HG03432 (cell line): ENCODE results near the gene OVCA2.
A peak's percentile ranks its signal among the peaks of the same experiment; 100 is the strongest.
"Not testable (repeated sequence)": the region's sequence is repeated elsewhere in the genome, so short reads cannot be mapped to it uniquely, and the experiment has no call there.

Source experiments
- ATAC-seq: cut with Tn5 transposase; IDR thresholded peaks from one replicate; pipeline ENCODE4 v1.9.1; 2021; ENCODE audit warnings: mild to moderate bottlenecking, moderate library complexity; ENCODE audit not compliant: unreplicated experiment

Gene OVCA2

DNA sequence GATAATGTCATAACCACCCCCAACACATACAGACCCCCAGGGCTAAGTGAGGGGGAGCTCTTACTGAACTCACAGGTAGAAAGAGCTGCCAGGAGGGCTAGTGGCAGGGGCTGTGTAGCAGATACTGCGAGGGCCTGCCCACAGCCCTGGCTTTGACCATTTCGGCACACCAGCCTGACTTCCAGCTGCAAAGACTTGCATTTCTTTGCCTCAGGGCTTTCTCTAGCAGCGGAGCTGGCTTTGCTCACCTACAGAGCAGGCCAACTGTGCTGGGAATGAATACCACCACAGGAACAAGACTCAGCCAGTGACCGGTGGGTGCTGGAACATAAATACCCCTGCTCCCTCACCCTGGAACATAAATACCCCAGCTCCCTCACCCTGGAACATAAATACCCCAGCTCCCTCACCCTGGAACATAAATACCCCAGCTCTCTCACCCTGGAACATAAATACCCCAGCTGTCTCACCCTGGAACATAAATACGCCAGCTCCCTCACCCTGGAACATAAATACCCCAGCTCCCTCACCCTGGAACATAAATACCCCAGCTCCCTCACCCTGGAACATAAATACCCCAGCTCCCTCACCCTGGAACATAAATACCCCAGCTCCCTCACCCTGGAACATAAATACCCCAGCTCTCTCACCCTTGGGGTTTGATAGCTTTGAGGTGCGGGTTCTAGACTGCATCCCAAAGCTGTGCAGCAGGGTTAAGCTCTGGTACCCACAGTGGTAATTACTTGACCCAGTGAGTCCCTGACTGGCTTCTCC, 28.4 kb upstream of the OVCA2 start:
- not testable (repeated sequence) for ATAC-seq

DNA sequence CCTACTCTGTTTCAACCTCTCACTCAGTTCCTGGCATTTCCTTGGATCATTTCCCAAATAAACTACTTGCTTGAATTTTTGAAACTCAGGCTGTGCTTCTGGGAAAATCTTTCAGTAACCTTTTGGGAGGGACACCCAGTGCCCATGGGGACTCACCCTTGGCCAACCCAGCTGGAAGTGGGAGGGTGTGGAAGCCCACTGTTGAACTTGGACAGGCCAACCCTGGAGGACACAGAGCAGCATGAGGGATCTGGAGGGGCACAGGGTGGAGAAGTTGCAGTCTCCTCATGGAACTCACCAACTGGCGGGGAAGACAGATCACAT, 27.9 kb upstream of the OVCA2 start:
- no peak for ATAC-seq

DNA sequence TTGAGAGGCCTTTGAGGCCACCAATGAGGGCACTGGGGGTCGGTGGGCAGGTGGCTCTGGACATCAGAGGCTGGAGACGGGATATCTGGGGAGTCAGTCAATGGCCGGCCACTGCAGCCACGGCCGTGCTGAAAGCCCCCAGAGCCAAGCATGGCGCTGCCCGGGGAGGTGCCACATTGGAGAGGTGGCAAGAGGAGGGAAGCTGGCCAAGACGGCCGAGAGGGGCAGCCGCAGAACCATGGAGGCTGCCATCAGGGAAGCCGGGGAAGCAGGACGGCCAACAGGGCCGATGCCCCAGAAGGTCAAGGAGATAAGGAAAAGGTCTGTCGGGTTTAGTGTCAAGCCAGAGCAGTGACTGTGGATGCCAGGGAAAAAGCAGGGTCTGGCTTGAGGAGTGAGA, 26.5 kb upstream of the OVCA2 start:
- no peak for ATAC-seq

DNA sequence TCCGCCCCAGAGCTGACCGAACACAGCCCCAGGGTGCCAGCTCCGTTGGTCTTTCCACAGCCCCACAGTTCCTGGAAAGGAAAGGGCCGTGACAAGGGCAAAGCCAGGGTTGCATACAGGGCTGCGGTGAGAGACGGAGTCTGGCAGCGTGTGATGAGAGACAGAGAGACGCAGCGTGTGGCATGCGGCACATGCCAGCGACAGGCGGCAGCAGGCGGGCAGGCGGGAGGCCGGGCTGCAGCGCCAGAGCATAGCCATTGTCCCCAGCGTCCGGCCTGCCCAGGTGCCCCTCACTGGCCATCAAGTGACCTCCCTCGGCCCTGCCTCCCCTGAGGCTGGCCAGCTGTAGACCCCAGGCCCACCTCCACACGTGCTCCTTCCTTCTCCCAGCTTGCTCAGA, 25.3 kb upstream of the OVCA2 start:
- no peak for ATAC-seq

DNA sequence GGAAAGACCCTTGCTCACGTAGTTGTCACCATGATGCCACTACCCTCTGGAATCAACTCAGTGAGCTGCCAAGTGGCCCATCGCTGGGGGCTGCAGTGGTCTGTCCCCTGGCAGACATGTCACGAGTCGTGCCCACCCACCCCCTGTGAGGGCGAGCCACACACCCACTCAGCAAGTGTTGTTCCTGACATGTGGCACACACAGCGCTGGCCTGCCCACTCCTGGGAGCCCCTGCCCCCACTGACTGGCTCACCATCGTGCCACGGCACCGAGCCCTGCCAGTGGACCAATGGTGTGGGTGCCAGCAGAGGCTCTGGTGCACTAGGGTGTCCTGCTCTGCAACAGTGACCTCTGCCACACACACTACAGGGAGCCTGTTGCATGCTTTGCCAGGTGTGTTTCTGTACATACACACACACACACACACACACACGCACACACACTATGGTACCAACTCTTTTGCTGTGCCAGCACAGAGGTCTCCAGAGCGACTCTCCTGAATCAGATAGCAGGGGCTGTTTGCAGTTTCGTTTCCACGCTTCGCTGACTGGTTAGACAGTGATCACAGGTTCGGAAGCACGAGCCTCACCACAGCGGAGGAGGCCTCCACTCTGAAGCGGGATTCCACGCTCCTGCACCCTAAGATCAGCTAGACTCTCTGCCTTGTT, 24.4 kb upstream of the OVCA2 start:
- no peak for ATAC-seq

DNA sequence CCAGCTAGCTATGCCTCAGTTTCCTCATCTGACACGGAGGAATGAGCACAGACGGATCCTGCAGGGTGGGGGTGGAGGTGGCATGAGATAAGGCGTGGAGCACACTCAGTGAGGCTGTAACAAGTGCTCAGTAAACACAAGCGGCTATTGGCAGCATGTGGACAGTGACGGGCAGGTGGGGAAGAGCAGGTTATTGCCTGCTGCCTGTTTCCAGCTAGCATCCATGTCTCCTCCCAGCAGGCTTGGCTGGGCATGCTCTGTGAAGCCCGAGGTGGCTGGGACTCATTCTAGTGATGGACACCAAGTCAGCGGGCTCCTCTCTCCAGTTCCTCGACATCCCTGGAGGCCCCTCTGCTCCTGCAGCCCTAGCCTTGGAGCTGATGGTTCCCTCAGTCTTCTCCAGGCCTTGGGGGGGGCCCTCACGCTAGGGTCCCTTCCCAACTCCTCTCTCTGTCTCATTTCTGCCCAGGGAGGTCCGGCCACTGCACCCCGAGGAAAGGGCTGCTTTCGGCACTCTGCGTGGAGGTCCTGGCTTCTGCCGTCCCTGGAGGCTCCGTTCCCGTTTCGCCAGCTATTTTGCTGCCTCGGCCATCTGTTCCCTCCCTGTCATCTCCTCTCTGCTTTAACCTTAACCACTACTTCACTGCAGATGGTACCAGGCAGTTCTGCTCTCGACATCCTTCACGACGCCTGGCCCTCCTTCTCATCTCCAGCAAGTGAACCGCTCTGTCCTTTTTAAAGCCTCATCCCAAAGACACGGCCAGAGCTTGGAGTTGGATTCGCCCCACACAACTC, 22.9 kb upstream of the OVCA2 start:
- no peak for ATAC-seq

DNA sequence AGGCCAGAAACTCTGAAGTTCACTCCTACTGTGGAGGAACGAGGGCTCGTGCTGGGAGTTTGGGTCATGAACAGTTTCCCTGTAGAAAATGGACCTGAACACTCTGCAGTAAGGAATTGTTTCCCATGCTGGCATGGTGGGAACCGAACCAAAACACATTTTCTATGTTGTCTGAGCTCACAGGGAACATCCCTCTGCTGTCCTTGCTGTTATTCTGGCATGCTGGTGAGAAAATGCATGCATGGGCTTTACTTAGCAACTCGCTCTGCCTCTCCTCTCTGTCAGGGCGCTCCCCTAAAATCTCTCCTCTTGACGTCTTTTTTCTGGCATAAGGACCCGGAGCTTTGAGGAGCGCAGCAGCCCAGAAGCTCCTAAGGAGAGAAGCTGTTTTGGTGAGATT, 22.1 kb upstream of the OVCA2 start:
- no peak for ATAC-seq

DNA sequence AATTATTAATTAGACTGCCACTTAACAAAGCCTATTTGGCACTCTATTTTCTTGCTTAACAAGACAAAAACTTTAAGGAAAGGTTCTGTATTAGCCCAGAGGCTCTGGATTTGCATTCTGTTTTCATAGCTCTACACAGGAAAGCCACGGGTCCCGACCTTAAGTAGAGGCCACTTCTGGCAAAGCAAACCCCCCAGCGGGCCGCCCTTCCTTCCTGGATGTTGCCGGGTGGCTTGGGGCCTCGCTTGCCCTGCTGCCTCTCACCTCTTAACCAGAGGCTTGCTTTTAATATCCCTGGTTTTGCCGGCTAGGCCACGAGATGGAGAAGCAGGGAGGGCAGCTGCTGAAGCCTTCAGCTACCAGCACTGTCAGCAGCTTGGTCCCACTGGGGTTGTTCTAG, 21.1 kb upstream of the OVCA2 start:
- no peak for ATAC-seq

DNA sequence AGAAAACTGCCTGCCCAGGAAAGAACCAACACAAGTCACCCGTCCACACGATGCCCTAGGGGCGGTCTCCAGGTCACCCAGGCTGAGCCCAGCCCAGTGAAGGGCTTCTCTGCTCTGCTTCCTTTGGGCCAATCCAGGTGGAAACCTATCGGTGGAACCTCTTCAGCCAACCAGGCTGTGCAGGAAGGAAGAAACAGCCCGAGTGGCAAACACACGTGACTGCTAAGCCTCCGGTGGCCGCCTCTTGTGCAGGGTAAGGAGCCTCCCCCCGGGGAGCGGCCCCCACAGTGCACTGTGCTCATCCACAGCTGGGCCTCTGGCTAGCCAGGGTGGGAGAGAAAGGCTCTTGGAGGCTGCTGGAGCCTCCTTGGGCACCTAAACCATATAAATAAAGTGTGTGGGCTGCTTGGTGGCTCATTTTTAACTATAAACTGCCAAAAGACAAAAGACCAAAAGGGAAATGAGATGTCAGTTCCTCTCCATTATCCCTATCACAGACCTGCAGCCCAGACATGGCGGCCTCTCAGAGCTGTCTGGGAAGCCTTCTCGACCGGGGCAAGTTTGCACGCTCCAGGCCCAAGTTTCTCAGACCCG, 19.1 kb upstream of the OVCA2 start:
- no peak for ATAC-seq

DNA sequence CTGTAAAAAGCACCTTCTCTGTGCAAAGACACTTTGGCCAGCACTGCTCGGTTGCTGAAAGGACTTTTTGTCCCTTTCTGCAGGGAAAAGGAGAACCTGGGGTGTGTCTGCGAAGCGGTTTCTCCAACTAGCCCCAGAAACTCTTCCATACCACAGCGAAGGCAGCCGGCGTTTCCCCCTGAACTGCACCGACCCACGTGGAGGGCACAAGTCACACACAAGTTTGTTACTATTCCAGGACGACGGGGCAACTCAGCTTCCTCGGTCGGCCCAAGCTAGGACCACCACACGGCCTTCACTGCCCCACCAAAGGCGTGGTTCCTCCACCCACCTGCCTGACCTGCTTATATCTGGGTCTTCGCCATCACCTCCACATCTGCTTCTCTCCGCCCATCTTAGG, 18.6 kb upstream of the OVCA2 start:
- ATAC-seq = no peak

DNA sequence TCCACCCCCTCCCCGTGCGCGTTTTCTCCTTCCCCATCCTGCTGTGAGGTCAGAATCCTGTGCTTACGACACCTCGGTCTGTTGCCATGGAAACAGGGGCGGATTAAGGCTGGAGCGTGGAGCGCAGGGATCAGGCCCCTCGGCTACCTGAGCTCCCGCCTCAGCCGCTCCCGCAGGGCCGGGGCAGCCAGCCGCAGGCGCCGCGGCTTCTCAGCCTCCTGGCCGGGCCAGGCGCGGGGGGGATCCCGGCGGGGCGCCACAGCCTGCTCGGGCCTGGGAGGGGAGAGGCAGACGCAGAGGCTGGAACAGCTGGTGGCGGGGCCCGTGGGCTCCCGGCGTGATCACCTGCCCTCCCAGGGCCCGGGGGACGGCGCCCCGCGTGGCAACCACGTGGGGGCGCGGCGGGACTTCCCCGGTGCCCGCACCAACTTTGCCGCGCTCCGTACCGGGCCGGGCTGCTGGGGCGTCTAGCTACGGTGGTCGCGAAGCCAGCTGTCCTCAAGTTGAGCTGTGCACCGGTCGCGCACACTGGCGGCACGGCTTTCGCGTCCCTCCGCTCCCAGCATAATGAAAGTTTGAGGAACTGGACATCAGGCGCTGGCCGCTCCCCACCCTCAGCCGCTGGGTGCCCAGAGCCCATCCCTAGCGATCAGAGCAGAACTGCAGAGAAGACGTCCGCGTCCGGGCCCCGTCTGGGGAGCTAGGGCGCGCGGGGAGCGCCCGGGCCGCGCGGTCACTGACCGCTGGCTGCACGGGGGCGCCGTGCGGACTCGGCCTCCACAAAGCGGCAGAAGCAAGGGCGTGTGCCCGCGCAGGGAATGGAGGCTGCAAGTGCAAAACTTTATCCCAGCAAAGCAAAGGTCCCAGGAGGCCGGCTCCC, 17.9 kb upstream of the OVCA2 start:
- ATAC-seq = no peak

DNA sequence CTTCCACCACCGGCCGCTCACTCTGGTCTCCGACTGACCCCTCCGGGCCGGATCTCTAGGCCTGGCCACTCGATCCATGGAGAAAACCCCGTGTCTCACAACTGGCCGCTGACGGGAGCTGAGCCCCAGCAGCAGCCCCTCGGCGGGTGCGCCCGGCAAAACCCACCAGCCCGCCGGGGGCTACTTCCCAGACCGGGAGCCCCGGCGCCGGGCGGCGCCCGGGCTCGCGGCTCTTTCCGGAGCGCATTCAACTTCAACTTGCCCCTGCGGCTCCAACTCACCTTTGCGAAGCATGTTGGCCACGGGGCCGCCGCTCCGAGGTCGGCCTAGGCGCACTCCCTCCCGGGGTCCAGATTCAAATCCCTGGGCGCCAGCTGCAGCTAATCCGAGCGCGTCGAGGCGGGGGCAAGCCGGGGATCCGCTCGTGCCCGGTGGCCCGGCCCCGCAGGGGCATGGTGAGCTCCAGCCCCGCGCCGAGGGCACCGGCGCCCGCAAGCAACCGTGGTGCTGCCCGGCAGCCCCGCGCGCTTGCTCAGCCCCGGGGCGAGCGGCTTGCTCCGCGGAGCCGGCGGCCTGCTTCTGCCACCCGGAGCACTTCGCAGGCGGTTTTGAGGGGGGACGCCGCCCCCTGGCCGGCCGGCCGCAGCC, 17.1 kb upstream of the OVCA2 start:
- ATAC-seq = no peak

DNA sequence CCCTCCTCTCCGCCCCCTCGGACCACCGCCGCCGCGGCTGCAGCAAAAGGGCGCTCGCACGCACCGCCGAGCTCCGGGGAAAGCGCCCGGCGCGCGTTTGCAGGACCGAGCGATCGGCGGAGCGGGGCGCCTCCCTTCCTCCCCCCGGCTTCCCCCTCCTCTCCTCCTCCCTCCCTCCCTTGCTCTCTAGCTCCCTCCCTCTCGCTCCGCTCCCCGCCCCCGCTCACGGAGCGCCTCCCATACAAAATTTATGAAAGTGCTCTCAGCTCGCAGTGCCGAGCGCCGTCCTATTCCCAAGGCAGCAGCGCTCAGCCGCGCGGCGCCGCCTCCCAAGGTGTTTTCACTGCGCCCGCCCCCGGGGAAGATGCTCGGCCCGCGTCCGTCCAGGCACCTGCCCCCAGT, 16.6 kb upstream of the OVCA2 start, which contains the start of gene RTN4RL1:
Gene RTN4RL1 (minus strand): TSS at position 115 of the 402 bp plus-strand sequence. CDS start 469 bp downstream, outside the sequence.
- no peak for ATAC-seq

DNA sequence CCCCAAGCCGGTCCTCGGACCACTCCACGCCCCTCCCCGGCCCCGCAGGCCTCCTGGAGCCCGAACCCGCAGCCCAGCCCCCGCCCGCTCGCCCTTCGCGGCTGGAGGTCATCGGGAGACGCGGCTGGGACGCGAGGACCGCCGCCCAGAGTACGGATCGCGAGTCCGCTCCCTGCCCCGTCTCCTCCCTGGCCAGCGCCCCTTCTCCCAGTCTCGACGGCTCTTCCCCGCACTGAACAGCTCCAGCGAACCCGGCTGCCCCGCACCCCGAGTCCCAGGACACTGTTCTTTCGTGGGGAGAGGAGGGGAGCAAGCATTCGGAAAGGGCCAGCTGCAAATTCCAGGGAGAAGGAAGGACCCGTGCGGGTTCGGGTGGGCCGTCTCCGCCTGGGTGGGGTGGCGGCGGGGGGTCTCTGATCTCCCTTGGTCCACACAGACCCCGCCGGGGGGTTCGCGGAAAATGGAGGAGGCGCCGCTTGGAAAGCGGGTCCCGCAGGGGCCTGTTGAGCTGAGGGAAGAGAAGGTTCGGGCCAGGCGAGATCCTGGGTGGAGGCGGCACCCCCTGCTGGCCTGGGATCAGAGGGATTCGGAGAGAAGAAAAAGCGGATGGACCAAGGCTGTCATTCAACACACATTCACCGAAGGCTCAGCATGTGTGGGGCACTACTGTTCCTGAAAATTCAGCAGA, 16.1 kb upstream of the OVCA2 start:
- no peak for ATAC-seq

DNA sequence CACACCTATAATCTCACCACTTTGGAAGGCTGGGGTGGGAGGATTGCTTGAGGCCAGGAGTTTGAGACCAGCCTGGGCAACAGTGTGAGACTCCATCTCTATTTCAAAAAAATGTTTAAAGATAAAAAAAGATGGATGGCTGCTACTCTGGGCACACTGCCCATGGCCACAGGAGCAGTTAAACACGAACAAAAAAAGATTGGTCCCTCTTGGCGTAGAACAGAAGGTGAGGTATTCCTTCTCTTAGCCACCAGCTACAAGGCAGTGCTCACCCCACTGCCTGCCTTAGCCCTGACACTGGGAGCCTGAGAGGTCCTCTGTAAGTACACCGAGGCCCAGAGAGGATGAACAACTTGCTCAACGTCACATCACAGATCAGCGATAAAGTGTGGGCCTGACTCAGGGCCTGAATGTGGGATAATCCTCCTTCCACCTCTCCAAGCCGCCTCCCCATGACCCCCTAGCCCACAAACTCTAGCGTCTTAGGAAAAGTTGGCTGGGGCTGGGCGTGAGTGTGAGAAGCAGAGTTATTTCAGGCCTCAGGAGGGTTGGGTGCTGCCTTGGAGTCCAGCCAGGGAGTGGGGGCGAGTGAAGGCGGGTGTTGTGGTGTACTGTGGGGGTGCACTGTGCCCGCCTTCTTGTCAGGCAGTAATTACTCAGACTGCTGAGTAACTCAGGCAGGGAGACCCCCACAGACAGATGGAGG, 14.1 kb upstream of the OVCA2 start:
- ATAC-seq = no peak

DNA sequence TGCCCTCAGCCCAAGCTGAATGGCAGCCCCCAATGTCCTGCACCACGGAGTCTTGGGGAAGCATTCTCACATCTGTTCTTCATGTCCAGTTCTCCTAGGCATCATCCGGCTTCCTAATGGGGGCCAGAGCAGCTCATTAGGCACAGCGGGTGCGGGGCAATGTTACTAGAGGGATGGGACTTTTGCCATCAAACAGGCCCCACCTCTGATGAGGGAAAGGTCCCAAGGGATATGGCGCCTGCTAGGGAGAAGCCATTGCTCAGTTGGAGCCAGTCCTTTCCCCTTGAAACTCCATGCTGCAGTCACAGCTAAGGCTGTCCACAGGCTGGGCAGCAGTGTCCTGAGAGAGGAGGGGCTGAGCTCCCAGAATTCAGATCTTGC, 13.6 kb upstream of the OVCA2 start:
- no peak for ATAC-seq

DNA sequence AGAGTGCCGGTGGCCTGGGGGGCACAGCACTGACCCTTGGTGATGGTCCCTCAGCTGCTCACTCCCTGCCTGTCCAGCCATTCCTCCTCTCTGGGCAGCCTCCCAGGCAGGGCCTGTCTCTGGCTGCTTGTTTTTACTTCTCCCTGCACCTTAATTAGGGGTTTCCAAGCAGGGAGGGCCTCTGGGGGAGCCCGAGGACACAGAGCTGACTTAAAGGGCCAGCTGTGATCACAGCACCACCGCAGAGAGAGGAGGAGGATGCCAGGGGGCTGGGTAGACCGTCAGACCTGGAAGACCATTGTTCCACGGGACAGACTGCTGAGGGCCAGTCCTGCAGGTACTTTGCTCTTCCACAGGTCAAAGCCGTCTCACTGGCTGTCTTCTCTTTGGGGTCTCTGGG, 13.1 kb upstream of the OVCA2 start:
- no peak for ATAC-seq

DNA sequence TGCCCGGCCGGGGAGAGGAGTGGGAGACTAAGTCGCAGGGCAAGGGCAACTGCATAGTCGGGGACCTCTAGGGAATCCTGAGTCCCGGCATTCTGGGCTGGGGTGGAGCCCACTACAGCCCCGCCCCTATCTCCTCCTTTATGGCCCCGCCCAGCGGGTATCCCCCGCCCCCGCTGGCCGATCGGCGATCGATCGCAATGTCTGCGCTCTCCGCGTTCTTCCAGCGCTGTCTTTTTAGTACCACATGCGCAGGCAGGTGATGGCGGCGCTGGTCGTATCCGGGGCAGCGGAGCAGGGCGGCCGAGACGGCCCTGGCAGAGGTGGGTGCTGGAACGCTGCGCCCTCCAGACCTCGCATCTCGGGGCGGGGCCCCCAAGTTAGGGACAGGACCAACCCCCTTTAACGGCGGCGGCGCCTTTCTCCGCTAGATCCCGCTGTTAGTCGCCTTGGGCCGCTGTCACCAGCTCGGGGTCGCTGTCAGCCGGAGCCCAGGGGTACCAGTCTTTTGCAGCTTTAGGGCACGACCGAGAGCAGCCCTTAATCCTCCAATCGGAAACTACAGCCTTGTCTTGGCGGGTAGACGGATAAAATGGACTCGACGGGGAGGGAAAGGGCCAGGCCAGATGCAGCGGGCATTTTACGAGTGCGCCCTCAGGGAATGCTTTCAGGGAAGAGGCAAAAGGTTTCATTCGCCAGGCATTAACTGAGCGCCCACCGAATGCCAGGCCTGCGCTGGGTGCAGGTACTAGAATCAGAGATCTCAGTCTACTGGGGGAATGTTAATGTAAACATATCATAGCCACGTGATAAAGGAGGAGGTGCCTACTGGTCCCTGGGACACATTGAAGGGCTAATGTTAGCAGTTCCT, 11.7 kb upstream of the OVCA2 start, which contains the start of gene DPH1:
Gene DPH1 (plus strand): TSS at position 243 of the 868 bp plus-strand sequence. CDS start 17 bp downstream, at position 260.
- ATAC-seq = peak; percentile 76
